SK-N-SH (cell line): ENCODE results near the gene RAET1E.
"Not testable (repeated sequence)": the region's sequence is repeated elsewhere in the genome, so short reads cannot be mapped to it uniquely, and the experiment has no call there.

Source experiments
- CTCF ChIP-seq: fragments of 200-600 bp; sonication (generic); IDR thresholded peaks from 2 replicates; pipeline ENCODE4 v1.6.1; 2017; ENCODE audit warnings: antibody characterized with exemption, mild to moderate bottlenecking, moderate library complexity
- EP300 ChIP-seq, 2 experiments: IDR thresholded peaks; 2 replicates each; pipeline versions ENCODE4 v1.4.0 to v1.6.1; 2012; ENCODE audit warnings: borderline replicate concordance in 1 of 2, low read depth in 1 of 2, low read length in 1 of 2
- EZH2phosphoT487 ChIP-seq: fragments of 200-600 bp; sonication (generic); IDR thresholded peaks from 2 replicates; pipeline ENCODE4 v1.6.1; 2017; ENCODE audit warnings: low read depth, mixed run types, mild to moderate bottlenecking, antibody characterized with exemption, moderate library complexity, borderline replicate concordance
- FOSL2 ChIP-seq: IDR thresholded peaks from 2 replicates; pipeline ENCODE4 v1.4.0; 2012; ENCODE audit warnings: low read depth, mild to moderate bottlenecking, moderate library complexity, borderline replicate concordance
- FOXJ3 ChIP-seq: sonication (generic); formaldehyde crosslinking; IDR thresholded peaks from 2 replicates; pipeline ENCODE4 v1.5.1; 2020; ENCODE audit warnings: mild to moderate bottlenecking, missing genetic modification reagents
- FOXM1 ChIP-seq: IDR thresholded peaks from 2 replicates; pipeline ENCODE4 v1.4.0; 2012; ENCODE audit warnings: low read depth, mild to moderate bottlenecking
- POLR2AphosphoS5 ChIP-seq: IDR thresholded peaks from 2 replicates; pipeline ENCODE4 v1.6.1; 2012; ENCODE audit warnings: low read depth, low read length
- RFX5 ChIP-seq: IDR thresholded peaks from 2 replicates; pipeline ENCODE4 v1.6.1; 2012; ENCODE audit warnings: mild to moderate bottlenecking, improper control_type of control experiment, low read length
- SIN3A ChIP-seq: IDR thresholded peaks from 2 replicates; pipeline ENCODE4 v1.6.1; 2012; ENCODE audit warnings: low read depth, mild to moderate bottlenecking, low read length, moderate library complexity, borderline replicate concordance
- SMC3 ChIP-seq: IDR thresholded peaks from 2 replicates; pipeline ENCODE4 v1.6.1; 2012; ENCODE audit warnings: low read depth, low read length, improper control_type of control experiment
- TCF12 ChIP-seq: IDR thresholded peaks from 2 replicates; pipeline ENCODE4 v1.4.0; 2012
- USF2 ChIP-seq: fragments of 150-350 bp; IDR thresholded peaks from 2 replicates; pipeline ENCODE4 v1.6.1; 2017; ENCODE audit warnings: antibody characterized with exemption, low read length, low read depth, borderline replicate concordance
- TF ChIP-seq, protein P1 (sequence below): IDR thresholded peaks from 2 replicates; pipeline ENCODE4; 2012

DNA sequence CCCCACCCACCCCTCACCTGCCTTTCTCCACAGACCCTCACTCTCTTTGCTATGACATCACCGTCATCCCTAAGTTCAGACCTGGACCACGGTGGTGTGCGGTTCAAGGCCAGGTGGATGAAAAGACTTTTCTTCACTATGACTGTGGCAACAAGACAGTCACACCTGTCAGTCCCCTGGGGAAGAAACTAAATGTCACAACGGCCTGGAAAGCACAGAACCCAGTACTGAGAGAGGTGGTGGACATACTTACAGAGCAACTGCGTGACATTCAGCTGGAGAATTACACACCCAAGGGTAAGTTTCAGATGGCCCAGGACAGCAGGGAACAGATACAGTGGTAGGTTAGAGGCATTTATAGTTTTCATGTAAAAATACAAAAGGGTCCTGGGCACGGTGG lies 47.4 kb upstream of the RAET1E start:
- not testable (repeated sequence) for TF ChIP-seq FOXM1; SMC3; SIN3A; EP300 (IDR thresholded peaks at IDR 0.05; ENCODE audit: borderline replicate concordance in 1 of 2, low read depth in 1 of 2, low read length in 1 of 2); FOXJ3 (CRISPR knock-in tag); RFX5; POLR2AphosphoS5; CTCF; FOSL2; TCF12; EZH2phosphoT487; USF2
- TF ChIP-seq, protein P1, sequence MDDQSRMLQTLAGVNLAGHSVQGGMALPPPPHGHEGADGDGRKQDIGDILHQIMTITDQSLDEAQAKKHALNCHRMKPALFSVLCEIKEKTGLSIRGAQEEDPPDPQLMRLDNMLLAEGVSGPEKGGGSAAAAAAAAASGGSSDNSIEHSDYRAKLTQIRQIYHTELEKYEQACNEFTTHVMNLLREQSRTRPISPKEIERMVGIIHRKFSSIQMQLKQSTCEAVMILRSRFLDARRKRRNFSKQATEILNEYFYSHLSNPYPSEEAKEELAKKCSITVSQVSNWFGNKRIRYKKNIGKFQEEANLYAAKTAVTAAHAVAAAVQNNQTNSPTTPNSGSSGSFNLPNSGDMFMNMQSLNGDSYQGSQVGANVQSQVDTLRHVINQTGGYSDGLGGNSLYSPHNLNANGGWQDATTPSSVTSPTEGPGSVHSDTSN: not testable (repeated sequence)
